ENCODE results near the gene PGP. TPM values are rescaled to one million over a fixed set of nuclear protein-coding genes. Genes with fewer than 3 reads are reported as not detected.

The PGP gene
- total and polyA plus RNA-seq, 2 of the 4 experiments (the other 2 are of a cell fraction), result 4.1 to 9.4 TPM

DNA sequence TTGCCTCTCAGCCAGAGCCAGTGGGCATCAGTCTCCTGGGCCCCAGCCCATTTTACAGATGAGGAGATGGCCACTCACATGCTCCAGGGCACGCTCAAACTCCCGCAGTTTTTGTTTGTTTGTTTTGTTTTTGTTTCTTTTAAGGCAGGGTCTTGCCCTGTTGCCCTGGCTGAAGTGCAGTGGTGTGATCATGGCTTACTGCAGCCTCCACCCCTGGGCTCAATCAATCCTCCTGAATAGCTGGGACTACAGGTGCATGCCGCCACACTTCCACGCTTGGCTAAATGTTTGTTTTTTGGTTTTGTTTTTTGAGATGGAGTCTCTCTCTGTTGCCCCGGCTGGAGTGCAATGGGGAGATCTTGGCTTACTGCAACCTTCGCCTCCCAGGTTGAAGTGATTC is 12.3 kb upstream of the PGP start:
- Histone ChIP-seq H3K9ac (ENCODE audit: low read depth, low read length) (no peak overlapping the region), H3K79me1 (ENCODE audit: low read depth in 1 of 2, low read length in 2 of 2) (peaks cover 2 to 45% of the 10 kb centered on the region in 2 experiments; a peak in 3 of 4 replicates), H2AK9ac (replicated peaks; ENCODE audit: low read depth, low read length, poor library complexity) (peak overlapping the region; percentile 82), H4K91ac (ENCODE audit: insufficient read depth, low read depth, low read length) (no peak overlapping the region), H3K4me2 (ENCODE audit: low read depth, low read length) (no peak overlapping the region), H4K8ac (ENCODE audit: low read depth in 2 of 2, low read length in 2 of 2) (no peak overlapping the region), H4K5ac (ENCODE audit: low read depth, low read length) (no peak overlapping the region), H3K36me3 (ENCODE audit: control insufficient read depth, insufficient read depth, low read length) (peaks cover 29% of the 10 kb centered on the region), H3K27ac (ENCODE audit: insufficient read depth, low read length) (no peak overlapping the region), H3K4me3 (ENCODE audit: insufficient read depth, low read depth, low read length) (no peak overlapping the region), H3K18ac (ENCODE audit: low read depth, low read length) (no peak overlapping the region), H3K14ac (replicated peaks; ENCODE audit: low read depth, low read length) (no peak overlapping the region), H3K9me3 (ENCODE audit: control insufficient read depth, insufficient read depth, low read length) (no peaks in the 10 kb centered on the region), H2BK120ac (ENCODE audit: low read depth, low read length) (no peak overlapping the region), H3K9me1 (ENCODE audit: insufficient read depth, low read length) (peaks cover 15% of the 10 kb centered on the region; the same call in 1 of the 2 replicates), H2BK15ac (ENCODE audit: low read depth, low read length) (no peak overlapping the region), H3K27me3 (ENCODE audit: control insufficient read depth, insufficient read depth, low read length) (no peaks in the 10 kb centered on the region), H4K20me1 (ENCODE audit: insufficient read depth, low read length) (peaks cover 24% of the 10 kb centered on the region), H2AK5ac (ENCODE audit: low read depth, low read length) (no peak overlapping the region), H2BK5ac (ENCODE audit: low read depth, low read length, poor library complexity, severe bottlenecking) (no peak overlapping the region), H3K4ac (ENCODE audit: low read depth, low read length) (no peak overlapping the region), H3K23ac (ENCODE audit: low read depth, low read length) (no peak overlapping the region), H2BK20ac (ENCODE audit: low read depth, low read length) (no peak overlapping the region), H3K56ac (ENCODE audit: extremely low read depth, insufficient read depth, low read length) (no peak overlapping the region), H2AFZ (replicated peaks; ENCODE audit: low read length, poor library complexity) (no peak overlapping the region), H3K4me1 (ENCODE audit: control insufficient read depth, insufficient read depth, low read length) (peaks cover 12% of the 10 kb centered on the region)
- CTCF ChIA-PET, result interaction anchor here (0.6 kb wide), 1 partner anchor 325 kb away, joined by 4 read pairs; no protein-coding TSS in a partner anchor
- dilution Hi-C loops (cut with HindIII; ENCODE audit: low sequenced_read_pairs, unreplicated experiment) (no loop called here), in situ Hi-C loops (cut with MboI; ENCODE audit: low sequenced_read_pairs) (no loop called here), intact Hi-C loops (cut with micrococcal nuclease) (no loop called here)
- TF ChIP-seq, protein P1, sequence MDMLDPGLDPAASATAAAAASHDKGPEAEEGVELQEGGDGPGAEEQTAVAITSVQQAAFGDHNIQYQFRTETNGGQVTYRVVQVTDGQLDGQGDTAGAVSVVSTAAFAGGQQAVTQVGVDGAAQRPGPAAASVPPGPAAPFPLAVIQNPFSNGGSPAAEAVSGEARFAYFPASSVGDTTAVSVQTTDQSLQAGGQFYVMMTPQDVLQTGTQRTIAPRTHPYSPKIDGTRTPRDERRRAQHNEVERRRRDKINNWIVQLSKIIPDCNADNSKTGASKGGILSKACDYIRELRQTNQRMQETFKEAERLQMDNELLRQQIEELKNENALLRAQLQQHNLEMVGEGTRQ (IDR thresholded peaks at IDR 0.05; ENCODE audit: low read depth, low read length), result no peak
- TF ChIP-seq BHLHE40 (IDR thresholded peaks at IDR 0.05; ENCODE audit: low read depth, low read length) (no peak), NFE2L2 (IDR thresholded peaks at IDR 0.05; ENCODE audit: low read depth, low read length) (no peak), RFX5 (IDR thresholded peaks at IDR 0.05; ENCODE audit: low read depth, low read length) (no peak), MAFK (IDR thresholded peaks at IDR 0.05; ENCODE audit: low read depth, low read length) (no peak), FOS (IDR thresholded peaks at IDR 0.05; ENCODE audit: low read depth, low read length) (no peak)
- TF ChIP-seq, protein P2, sequence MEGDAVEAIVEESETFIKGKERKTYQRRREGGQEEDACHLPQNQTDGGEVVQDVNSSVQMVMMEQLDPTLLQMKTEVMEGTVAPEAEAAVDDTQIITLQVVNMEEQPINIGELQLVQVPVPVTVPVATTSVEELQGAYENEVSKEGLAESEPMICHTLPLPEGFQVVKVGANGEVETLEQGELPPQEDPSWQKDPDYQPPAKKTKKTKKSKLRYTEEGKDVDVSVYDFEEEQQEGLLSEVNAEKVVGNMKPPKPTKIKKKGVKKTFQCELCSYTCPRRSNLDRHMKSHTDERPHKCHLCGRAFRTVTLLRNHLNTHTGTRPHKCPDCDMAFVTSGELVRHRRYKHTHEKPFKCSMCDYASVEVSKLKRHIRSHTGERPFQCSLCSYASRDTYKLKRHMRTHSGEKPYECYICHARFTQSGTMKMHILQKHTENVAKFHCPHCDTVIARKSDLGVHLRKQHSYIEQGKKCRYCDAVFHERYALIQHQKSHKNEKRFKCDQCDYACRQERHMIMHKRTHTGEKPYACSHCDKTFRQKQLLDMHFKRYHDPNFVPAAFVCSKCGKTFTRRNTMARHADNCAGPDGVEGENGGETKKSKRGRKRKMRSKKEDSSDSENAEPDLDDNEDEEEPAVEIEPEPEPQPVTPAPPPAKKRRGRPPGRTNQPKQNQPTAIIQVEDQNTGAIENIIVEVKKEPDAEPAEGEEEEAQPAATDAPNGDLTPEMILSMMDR (conservative IDR thresholded peaks at IDR 0.05; ENCODE audit: low read depth, low read length), result no peak
- POLR2A ChIA-PET (ENCODE audit: unreplicated experiment), result no interaction called here
- no peak for DNase-seq
- no peak for ATAC-seq (ENCODE audit: low read depth)
- 100% methylated on average over 1 of the region's 6 CpGs; no CpG with 5 or more reads in 1 of the 2 experiments for WGBS, 2 experiments (ENCODE audit: extremely low coverage in 2 of 2, insufficient read length in 1 of 2)
- no TSS peak for BruUV-seq (replicated peaks)
